ENCODE measurements around the gene CD2BP2.
A peak's percentile ranks its signal among the peaks of the same experiment; 100 is the strongest.

CD2BP2 gene

GRCh38 chr16:30394592-30395154 is 39.6 kb upstream of the CD2BP2 start:
- Histone ChIP-seq H3K4me1 (ENCODE audit: control insufficient read depth, low read depth, low read length) (peaks cover 9% of the 10 kb centered on the region), H3K9ac (ENCODE audit: low read length) (peak overlapping the region; percentile 99), H3K36me3 (ENCODE audit: control insufficient read depth, low read depth, low read length) (peaks cover 21% of the 10 kb centered on the region), H3K27me3 (ENCODE audit: control insufficient read depth, insufficient read depth, low read length) (no peaks in the 10 kb centered on the region), H3K9me3 (ENCODE audit: control insufficient read depth, low read depth, low read length) (no peaks in the 10 kb centered on the region), H3K4me3 (ENCODE audit: low read length) (peak overlapping the region; percentile 90), H3K27ac (ENCODE audit: low read length) (peak overlapping the region; percentile 99)

- no peak overlapping the region for H3K27ac ChIP-seq (ENCODE audit: low read length)
- H3K4me1 ChIP-seq (ENCODE audit: control insufficient read depth, low read depth, low read length): no peaks in the 10 kb centered on the region
- H3K36me3 ChIP-seq (ENCODE audit: control insufficient read depth, low read depth, low read length): no peaks in the 10 kb centered on the region
- H3K27me3 ChIP-seq (ENCODE audit: control insufficient read depth, insufficient read depth, low read length): no peaks in the 10 kb centered on the region
- H3K9me3 ChIP-seq (ENCODE audit: control insufficient read depth, low read depth, low read length): no peaks in the 10 kb centered on the region
- H3K4me3 ChIP-seq (ENCODE audit: low read length): no peak overlapping the region
- no peak overlapping the region for H3K9ac ChIP-seq (ENCODE audit: low read length)
Measured at GRCh38 chr16:30383521-30383920, 28.4 kb upstream of the CD2BP2 start.

DNA sequence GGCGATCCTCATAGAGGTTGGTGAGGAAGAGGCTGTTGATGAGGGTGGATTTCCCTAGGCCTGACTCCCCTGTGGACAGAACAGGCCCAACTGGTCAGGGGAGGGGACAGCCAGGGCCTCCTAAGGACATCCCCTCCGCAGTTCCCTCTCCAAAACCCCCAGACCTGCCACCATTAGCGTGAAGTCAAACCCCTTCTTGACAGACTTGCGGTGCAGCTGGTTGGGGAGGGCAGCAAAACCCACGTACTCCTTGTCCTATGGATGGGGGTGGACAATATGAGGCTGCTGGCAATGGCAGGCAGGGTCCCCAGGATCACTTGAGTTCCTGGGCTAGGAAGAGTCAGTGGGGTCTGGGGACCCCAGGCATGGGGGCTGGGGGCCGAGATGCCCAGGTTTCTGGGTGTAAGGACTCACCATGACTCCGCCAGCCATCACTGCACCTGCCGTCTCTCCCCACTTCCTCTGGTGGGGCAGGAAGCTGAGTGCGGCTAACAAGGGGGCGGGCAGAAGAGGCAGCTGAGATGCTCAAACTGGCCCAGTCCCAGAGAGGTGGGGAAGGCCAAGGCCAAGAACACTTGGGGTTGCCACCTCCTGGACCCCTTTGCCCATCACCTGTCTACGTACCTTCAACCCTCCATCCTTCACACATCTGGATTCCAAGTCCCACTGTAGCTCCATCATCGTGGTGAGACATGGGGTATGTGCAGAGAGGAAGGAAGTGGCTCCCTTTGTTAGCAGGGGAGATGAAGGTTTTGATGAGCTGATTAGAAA is 27.2 kb upstream of the CD2BP2 start, which contains the start of gene SEPTIN1:
TSS of gene SEPTIN1 (minus strand) at position 451 of the 771 bp plus-strand sequence. CDS start at position 432, 19 bp downstream.
- Histone ChIP-seq H3K9ac (ENCODE audit: low read length) (no peak within 1 kb of the TSS), H3K9me3 (ENCODE audit: control insufficient read depth, low read depth, low read length) (no peaks in the 10 kb centered on the region), H3K36me3 (ENCODE audit: control insufficient read depth, low read depth, low read length) (no peaks in the 10 kb centered on the region), H3K4me1 (ENCODE audit: control insufficient read depth, low read depth, low read length) (peaks cover 2% of the 10 kb centered on the region), H3K4me3 (ENCODE audit: low read length) (no peak within 1 kb of the TSS), H3K27ac (ENCODE audit: low read length) (no peak within 1 kb of the TSS), H3K27me3 (ENCODE audit: control insufficient read depth, insufficient read depth, low read length) (no peaks in the 10 kb centered on the region)

- Histone ChIP-seq H3K9me3 (ENCODE audit: control insufficient read depth, low read depth, low read length) (no peaks in the 10 kb centered on the region), H3K4me1 (ENCODE audit: control insufficient read depth, low read depth, low read length) (peaks cover 4% of the 10 kb centered on the region), H3K27me3 (ENCODE audit: control insufficient read depth, insufficient read depth, low read length) (no peaks in the 10 kb centered on the region), H3K4me3 (ENCODE audit: low read length) (no peak overlapping the region), H3K36me3 (ENCODE audit: control insufficient read depth, low read depth, low read length) (no peaks in the 10 kb centered on the region), H3K27ac (ENCODE audit: low read length) (no peak overlapping the region), H3K9ac (ENCODE audit: low read length) (no peak overlapping the region)
Measured at GRCh38 chr16:30381291-30382041, 26.4 kb upstream of the CD2BP2 start.

DNA sequence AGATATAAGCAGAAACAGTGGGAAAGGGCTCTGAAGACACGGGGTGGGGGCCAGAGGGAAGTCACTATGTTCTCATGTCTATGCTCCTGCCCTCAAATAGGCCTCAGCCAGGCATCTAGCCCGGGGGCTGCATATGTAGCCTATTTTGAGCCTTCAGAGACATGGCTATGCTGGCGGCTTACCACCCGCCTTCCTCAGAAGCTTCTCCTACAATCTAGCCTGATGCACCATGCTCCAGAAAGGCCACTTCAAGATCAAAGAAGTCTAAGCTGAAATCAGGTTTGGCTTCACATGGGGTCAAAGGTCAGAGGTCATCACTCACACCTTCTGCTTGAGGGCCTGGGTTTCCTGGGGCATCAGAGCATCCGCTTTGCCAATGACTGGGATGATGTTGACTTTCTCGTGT is 25.7 kb upstream of the CD2BP2 start:
- H3K4me1 ChIP-seq (ENCODE audit: control insufficient read depth, low read depth, low read length): peaks cover 4% of the 10 kb centered on the region
- H3K27ac ChIP-seq (ENCODE audit: low read length): no peak overlapping the region
- H3K36me3 ChIP-seq (ENCODE audit: control insufficient read depth, low read depth, low read length): no peaks in the 10 kb centered on the region
- H3K9me3 ChIP-seq (ENCODE audit: control insufficient read depth, low read depth, low read length): no peaks in the 10 kb centered on the region
- no peak overlapping the region for H3K9ac ChIP-seq (ENCODE audit: low read length)
- H3K27me3 ChIP-seq (ENCODE audit: control insufficient read depth, insufficient read depth, low read length): no peaks in the 10 kb centered on the region
- no peak overlapping the region for H3K4me3 ChIP-seq (ENCODE audit: low read length)

GRCh38 chr16:30380072-30380802 is 25.1 kb upstream of the CD2BP2 start:
- Histone ChIP-seq H3K27me3 (ENCODE audit: control insufficient read depth, insufficient read depth, low read length) (no peaks in the 10 kb centered on the region), H3K36me3 (ENCODE audit: control insufficient read depth, low read depth, low read length) (no peaks in the 10 kb centered on the region), H3K9me3 (ENCODE audit: control insufficient read depth, low read depth, low read length) (no peaks in the 10 kb centered on the region), H3K9ac (ENCODE audit: low read length) (no peak overlapping the region), H3K27ac (ENCODE audit: low read length) (no peak overlapping the region), H3K4me3 (ENCODE audit: low read length) (no peak overlapping the region), H3K4me1 (ENCODE audit: control insufficient read depth, low read depth, low read length) (peaks cover 7% of the 10 kb centered on the region)

GRCh38 chr16:30379158-30379783 is 24.2 kb upstream of the CD2BP2 start:
- H3K27me3 ChIP-seq (ENCODE audit: control insufficient read depth, insufficient read depth, low read length): no peaks in the 10 kb centered on the region
- H3K9ac ChIP-seq (ENCODE audit: low read length): peak overlapping the region; percentile 75
- no peaks in the 10 kb centered on the region for H3K9me3 ChIP-seq (ENCODE audit: control insufficient read depth, low read depth, low read length)
- H3K27ac ChIP-seq (ENCODE audit: low read length): no peak overlapping the region
- H3K36me3 ChIP-seq (ENCODE audit: control insufficient read depth, low read depth, low read length): no peaks in the 10 kb centered on the region
- H3K4me1 ChIP-seq (ENCODE audit: control insufficient read depth, low read depth, low read length): peaks cover 7% of the 10 kb centered on the region
- H3K4me3 ChIP-seq (ENCODE audit: low read length): peak overlapping the region; percentile 96

DNA sequence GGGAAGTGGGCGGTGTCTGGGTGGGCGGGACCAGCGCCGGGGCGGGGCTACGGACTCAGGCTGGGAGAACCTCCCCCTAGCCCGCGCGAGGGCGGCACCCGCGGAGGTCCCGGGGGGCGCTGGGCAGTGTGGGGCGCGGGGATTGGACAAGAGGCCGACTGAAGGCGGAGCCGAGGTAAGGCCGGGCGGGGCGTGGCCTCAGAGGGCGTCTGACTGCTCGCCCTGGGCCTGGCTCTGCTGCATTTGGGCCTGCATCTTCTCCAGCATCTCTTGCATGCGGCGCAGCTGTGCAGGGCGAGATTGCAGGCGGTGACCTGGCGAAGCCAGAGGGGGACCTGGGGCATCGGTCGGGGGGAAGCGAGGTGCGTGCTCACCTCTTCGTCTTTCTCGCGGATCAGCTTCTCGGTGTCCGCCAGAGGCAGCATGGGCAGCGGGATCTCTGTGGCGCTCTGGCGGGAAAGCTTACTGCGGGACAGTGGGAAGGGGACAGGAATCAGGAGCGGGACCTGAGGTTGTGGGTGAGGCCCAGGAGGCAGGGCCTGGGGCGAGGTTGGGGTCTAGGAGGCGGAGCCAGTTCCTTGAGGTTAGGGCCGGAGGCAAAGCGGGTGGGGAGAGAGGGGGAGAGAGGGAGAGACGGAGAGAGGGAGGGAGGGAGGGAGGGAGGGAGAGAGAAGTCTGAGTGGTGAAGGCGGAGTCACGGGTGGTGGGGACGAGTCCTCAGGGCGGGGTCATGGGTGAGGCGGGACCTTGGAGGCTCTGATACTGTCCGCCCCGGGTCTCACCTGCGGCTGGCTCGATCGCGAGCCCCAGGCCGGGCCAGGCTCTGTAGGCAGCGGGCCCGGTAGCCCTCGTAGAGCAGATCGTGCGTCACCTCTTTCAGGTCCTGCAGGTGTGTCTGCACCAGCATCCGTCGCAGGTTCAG is 23.4 kb upstream of the CD2BP2 start:
- H3K4me3 ChIP-seq (ENCODE audit: low read length): peak overlapping the region; percentile 96
- H3K27ac ChIP-seq (ENCODE audit: low read length): peak overlapping the region; percentile 94
- H3K36me3 ChIP-seq (ENCODE audit: control insufficient read depth, low read depth, low read length): no peaks in the 10 kb centered on the region
- H3K9me3 ChIP-seq (ENCODE audit: control insufficient read depth, low read depth, low read length): no peaks in the 10 kb centered on the region
- H3K27me3 ChIP-seq (ENCODE audit: control insufficient read depth, insufficient read depth, low read length): no peaks in the 10 kb centered on the region
- peak overlapping the region; percentile 83 for H3K9ac ChIP-seq (ENCODE audit: low read length)
- peaks cover 7% of the 10 kb centered on the region for H3K4me1 ChIP-seq (ENCODE audit: control insufficient read depth, low read depth, low read length)

DNA sequence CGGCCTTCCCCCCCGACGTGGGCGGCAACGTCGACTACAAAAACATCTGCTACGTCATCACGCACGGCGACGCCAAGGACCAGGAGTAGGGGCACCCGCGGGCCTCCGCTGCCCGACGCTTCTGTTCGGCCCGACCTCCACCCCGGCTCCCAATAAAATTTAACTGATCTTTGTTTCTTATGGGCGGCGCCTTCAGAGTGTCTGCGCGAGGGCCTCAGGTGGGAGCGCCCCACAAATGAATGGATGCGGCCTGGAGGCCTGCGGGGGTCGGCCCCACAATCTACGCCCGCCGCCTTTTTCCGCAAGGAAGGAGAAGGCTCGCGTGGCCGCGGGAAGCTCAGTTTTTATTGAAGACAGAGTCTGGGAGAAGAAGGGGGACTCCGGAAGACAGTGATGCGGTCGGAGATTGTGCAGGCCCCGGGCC is 22.7 kb upstream of the CD2BP2 start:
- H3K9ac ChIP-seq (ENCODE audit: low read length): peak overlapping the region; percentile 83
- peak overlapping the region; percentile 96 for H3K4me3 ChIP-seq (ENCODE audit: low read length)
- H3K9me3 ChIP-seq (ENCODE audit: control insufficient read depth, low read depth, low read length): no peaks in the 10 kb centered on the region
- no peaks in the 10 kb centered on the region for H3K36me3 ChIP-seq (ENCODE audit: control insufficient read depth, low read depth, low read length)
- H3K27ac ChIP-seq (ENCODE audit: low read length): peak overlapping the region; percentile 87
- no peaks in the 10 kb centered on the region for H3K27me3 ChIP-seq (ENCODE audit: control insufficient read depth, insufficient read depth, low read length)
- peaks cover 7% of the 10 kb centered on the region for H3K4me1 ChIP-seq (ENCODE audit: control insufficient read depth, low read depth, low read length)

- H3K4me3 ChIP-seq (ENCODE audit: low read length): peak overlapping the region; percentile 96
- H3K4me1 ChIP-seq (ENCODE audit: control insufficient read depth, low read depth, low read length): peaks cover 7% of the 10 kb centered on the region
- no peaks in the 10 kb centered on the region for H3K36me3 ChIP-seq (ENCODE audit: control insufficient read depth, low read depth, low read length)
- peak overlapping the region; percentile 87 for H3K27ac ChIP-seq (ENCODE audit: low read length)
- H3K9ac ChIP-seq (ENCODE audit: low read length): peak overlapping the region; percentile 83
- H3K9me3 ChIP-seq (ENCODE audit: control insufficient read depth, low read depth, low read length): no peaks in the 10 kb centered on the region
- H3K27me3 ChIP-seq (ENCODE audit: control insufficient read depth, insufficient read depth, low read length): no peaks in the 10 kb centered on the region
Measured at GRCh38 chr16:30377050-30377811, 22.1 kb upstream of the CD2BP2 start.
